Mesothelial cell of epicardium (in vitro differentiated cells): ENCODE results near the gene TOMM40L. TPM values are rescaled to one million over a fixed set of nuclear protein-coding genes. Genes with fewer than 3 reads are reported as not detected.

Source experiments
- DNase-seq, 2 experiments: peaks; one replicate each; pipeline ENCODE4 v3.0.0; 2021; ENCODE audit warnings: low spot score in 2 of 2; ENCODE audit not compliant: unreplicated experiment in 2 of 2
- H3K27ac Mint-ChIP-seq: 2 replicates; pipeline ENCODE4 v1.8.0; 2021; ENCODE audit warnings: mixed read lengths
- H3K27me3 Mint-ChIP-seq: 2 replicates; pipeline ENCODE4 v1.8.0; 2021; ENCODE audit warnings: low read depth, mixed read lengths
- H3K36me3 Mint-ChIP-seq: 2 replicates; pipeline ENCODE4 v1.8.0; 2021; ENCODE audit warnings: mixed read lengths
- H3K4me1 Mint-ChIP-seq: 2 replicates; pipeline ENCODE4 v1.8.0; 2021; ENCODE audit warnings: mixed read lengths
- H3K4me3 Mint-ChIP-seq: 2 replicates; pipeline ENCODE4 v1.8.0; 2021; ENCODE audit warnings: mild to moderate bottlenecking, moderate library complexity, mixed read lengths
- H3K9me3 Mint-ChIP-seq: 2 replicates; pipeline ENCODE4 v1.8.0; 2021; ENCODE audit warnings: mixed read lengths
- total RNA-seq: library from RNA; stranded (reverse); gene quantifications from 3 replicates; pipeline ENCODE4 v1.2.1, GENCODE V29; 2021
- TF ChIP-seq, protein P1 (sequence below): fragments of 200-600 bp; sonication (generic); IDR thresholded peaks from one replicate; pipeline ENCODE4 v1.5.0; 2021; ENCODE audit warnings: antibody characterized with exemption; ENCODE audit not compliant: unreplicated experiment

Gene TOMM40L
- total RNA-seq, 1 donor from 2014 or later, result 9.3 TPM

DNA sequence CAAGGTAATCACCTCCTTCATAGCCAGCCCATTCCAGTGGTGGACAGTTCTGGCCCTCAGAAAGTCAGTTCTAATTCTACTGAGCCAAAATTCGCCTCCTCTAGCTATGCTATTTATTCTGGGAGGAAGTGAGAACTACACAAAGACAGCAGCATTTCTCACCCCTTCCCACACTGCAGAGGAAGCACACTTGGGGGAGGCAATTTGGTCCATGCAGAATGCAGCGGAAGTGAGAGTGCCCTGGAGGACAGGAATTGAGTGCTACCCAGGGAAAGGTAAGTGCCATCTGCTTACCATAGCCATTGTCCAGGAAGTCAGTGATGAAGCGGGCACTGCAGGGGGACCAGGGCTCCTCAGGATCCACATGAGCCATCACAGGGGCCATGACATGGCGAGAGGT, 30.7 kb upstream of the TOMM40L start:
- Mint-ChIP-seq H3K27ac (no peak overlapping the region), H3K4me1 (peaks cover 36% of the 10 kb centered on the region), H3K9me3 (no peaks in the 10 kb centered on the region), H3K36me3 (no peaks in the 10 kb centered on the region), H3K4me3 (no peak overlapping the region), H3K27me3 (no peaks in the 10 kb centered on the region)
- DNase-seq, result no peak
- TF ChIP-seq, protein P1, sequence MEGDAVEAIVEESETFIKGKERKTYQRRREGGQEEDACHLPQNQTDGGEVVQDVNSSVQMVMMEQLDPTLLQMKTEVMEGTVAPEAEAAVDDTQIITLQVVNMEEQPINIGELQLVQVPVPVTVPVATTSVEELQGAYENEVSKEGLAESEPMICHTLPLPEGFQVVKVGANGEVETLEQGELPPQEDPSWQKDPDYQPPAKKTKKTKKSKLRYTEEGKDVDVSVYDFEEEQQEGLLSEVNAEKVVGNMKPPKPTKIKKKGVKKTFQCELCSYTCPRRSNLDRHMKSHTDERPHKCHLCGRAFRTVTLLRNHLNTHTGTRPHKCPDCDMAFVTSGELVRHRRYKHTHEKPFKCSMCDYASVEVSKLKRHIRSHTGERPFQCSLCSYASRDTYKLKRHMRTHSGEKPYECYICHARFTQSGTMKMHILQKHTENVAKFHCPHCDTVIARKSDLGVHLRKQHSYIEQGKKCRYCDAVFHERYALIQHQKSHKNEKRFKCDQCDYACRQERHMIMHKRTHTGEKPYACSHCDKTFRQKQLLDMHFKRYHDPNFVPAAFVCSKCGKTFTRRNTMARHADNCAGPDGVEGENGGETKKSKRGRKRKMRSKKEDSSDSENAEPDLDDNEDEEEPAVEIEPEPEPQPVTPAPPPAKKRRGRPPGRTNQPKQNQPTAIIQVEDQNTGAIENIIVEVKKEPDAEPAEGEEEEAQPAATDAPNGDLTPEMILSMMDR, result no peak

DNA sequence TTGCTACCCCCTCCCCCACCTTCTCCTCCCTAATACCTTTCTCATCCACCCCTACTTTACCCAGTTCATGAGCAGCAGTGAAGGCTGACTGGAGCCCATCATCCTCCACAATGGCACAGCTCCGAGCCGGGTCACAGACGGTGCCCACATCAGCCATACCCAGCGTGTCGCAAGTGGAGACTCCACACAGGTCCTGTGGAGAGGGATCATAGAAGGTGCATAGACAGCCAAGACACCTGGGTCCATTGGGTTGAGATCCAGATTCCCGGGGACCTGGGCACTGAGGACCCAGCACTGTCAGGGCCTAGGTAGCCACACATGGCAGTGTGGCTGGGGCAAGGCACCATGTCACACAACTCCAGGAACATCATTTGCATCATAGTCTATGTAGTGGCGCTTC, 29.7 kb upstream of the TOMM40L start:
- peaks cover 44% of the 10 kb centered on the region for H3K4me1 Mint-ChIP-seq
- DNase-seq, result no peak
- H3K4me3 Mint-ChIP-seq, result no peak overlapping the region
- TF ChIP-seq, protein P1, result no peak
- H3K27me3 Mint-ChIP-seq, result no peaks in the 10 kb centered on the region
- H3K9me3 Mint-ChIP-seq, result no peaks in the 10 kb centered on the region
- H3K36me3 Mint-ChIP-seq, result no peaks in the 10 kb centered on the region
- H3K27ac Mint-ChIP-seq, result no peak overlapping the region

DNA sequence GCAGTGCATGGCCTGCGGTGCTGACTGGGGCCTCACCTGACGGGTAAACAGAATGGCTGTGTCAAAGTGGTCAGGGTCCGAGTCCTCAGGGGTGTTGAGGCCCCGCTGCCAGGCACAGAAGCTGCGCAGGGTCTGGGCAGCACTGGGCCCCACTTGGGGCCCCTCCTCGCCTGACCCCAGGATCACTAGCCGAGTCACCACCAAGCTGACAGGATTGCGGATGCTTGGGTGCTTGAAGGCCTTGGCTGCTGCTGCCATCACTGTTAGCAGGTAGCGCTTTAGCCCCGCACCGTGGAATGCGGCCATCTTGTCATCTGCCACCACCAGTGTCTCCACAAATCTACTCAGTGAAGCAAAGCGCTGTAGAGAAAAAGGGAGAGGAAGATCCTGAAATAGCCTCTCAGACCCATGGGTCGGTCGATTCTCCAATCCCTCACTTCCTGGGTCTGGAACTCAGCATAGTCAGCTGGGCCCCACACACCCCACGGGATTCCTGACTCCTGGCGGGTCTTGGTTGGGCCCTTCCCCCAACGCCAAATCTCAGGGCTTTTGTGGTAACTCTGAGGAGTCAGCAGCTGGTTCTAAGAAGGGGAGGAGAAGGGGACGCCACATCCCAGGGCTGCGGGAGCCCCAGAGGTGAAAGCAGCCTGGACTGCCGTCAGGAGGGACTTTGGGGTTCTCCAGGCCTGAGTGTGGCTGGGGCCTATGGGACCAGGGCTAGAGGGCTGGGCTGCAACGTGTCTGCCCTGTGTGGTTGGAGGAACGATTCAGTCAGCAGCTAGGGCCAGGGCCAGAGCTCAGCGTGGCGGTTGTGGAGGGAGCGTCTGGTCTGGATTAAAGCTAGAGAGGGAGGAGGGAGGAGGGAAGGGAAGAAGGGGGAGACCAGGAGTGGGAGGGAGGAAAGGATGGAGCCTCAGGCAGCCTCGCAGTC, 29.1 kb upstream of the TOMM40L start:
- Mint-ChIP-seq H3K27ac (peak overlapping the region; percentile 92), H3K36me3 (no peaks in the 10 kb centered on the region), H3K9me3 (no peaks in the 10 kb centered on the region), H3K4me3 (peak overlapping the region; percentile 62), H3K4me1 (peaks cover 51% of the 10 kb centered on the region), H3K27me3 (no peaks in the 10 kb centered on the region)
- DNase-seq, result peak in 1 of 2 experiments; percentile 55
- TF ChIP-seq, protein P1, result no peak

DNA sequence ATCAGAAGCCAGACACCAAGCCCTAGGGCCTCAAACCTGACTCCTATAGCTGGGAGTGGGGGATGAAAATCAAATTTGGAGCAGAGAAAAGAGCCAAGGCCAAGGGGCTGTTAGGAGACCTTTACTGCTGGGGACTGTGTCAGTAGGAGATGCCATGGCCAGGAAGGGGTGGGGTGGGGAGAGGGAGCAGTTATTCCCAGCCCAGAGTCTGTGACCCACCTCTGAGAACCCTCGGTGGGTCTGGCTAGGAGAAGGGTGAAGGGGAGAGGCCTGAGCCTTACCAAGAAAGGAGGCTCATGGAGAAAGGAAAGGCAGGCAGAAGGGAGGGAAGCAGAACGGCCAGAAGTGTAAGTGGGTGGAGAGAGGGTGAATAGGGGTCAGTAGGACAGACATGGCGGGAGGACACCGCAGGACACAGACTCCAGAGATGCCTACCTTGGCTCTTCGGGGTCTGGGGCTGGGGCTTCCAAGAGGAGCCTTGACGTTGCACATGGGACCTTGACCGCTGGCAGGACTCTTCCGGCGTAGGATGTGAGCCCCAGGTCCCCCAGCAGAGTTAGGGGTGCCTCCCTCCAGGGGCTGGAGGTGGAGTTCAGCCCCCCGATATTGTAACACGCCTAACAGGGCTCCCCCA, 28.2 kb upstream of the TOMM40L start:
- Mint-ChIP-seq H3K4me3 (peak overlapping the region; percentile 62), H3K27ac (peak overlapping the region; percentile 92), H3K27me3 (no peaks in the 10 kb centered on the region), H3K36me3 (no peaks in the 10 kb centered on the region), H3K4me1 (peaks cover 52% of the 10 kb centered on the region), H3K9me3 (no peaks in the 10 kb centered on the region)
- TF ChIP-seq, protein P1, result no peak
- no peak for DNase-seq

DNA sequence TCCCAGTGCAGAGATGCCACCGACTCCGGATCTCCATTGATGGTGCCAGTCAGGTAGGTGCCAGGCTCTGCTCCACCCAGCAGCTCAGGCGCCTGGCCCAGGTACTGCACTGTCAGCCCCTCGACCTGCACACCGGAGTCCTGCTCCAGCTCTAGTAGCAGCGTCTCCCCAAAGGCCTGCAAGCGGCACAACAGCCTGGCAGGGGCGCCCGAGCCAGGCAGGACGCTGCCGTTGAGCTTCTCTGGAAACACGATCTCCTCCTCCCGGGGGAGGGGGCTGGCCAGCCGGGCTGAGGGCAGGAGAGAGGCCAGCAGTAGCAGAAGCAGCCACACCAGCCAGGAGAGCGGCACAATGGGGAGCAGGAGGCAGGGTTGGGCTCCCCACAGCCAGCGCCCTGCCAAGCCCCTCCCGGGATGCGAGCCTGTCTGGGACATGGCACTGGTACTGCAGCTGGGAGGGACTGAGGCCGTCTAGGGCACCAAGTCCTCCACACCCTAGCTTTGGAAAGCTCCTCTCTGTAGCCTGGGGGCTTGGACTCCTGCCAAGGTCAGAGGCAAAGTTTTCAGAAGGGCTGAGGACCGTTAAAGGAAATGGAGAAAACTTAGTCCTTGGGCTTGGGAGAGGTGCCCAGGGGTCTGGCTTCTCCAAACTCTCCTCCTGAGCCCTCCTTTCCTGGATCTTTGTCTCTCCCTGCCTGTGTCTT, 27.5 kb upstream of the TOMM40L start:
- H3K27me3 Mint-ChIP-seq, result no peaks in the 10 kb centered on the region
- TF ChIP-seq, protein P1, result no peak
- H3K27ac Mint-ChIP-seq, result peak overlapping the region; percentile 82
- peaks cover 53% of the 10 kb centered on the region for H3K4me1 Mint-ChIP-seq
- peak in 1 of 2 experiments; percentile 49 for DNase-seq
- no peaks in the 10 kb centered on the region for H3K9me3 Mint-ChIP-seq
- H3K36me3 Mint-ChIP-seq, result no peaks in the 10 kb centered on the region
- peak overlapping the region; percentile 62 for H3K4me3 Mint-ChIP-seq
